Keratinocyte (primary cell): Measurements from ENCODE around the gene SCAP. TPM values are rescaled to one million over a fixed set of nuclear protein-coding genes. Genes with fewer than 3 reads are reported as not detected.

ENCODE experiments used
- DNase-seq: peaks from one replicate; pipeline ENCODE4 v3.0.0-alpha.2; 2011; ENCODE audit warnings: low read depth, missing footprints, low spot score
- FAIRE-seq: peaks from 2 replicates; lab custom pipeline; 2011; peaks lifted over from hg19 to GRCh38; lab: Jason Lieb, UNC
- H2AFZ ChIP-seq: 2 replicates; pipeline ENCODE4 v1.6.0; 2012; ENCODE audit warnings: low read length, control low read depth, inconsistent platforms; ENCODE audit not compliant: control insufficient read depth
- H3K27ac ChIP-seq: 2 replicates; pipeline ENCODE4 v1.5.1; 2011; ENCODE audit warnings: low read length; ENCODE audit not compliant: control insufficient read depth, insufficient read depth
- H3K27me3 ChIP-seq: 3 replicates; pipeline ENCODE4 v1.6.0; 2011; ENCODE audit warnings: low read length; ENCODE audit not compliant: control insufficient read depth, insufficient read depth; ENCODE audit errors: extremely low read depth
- H3K36me3 ChIP-seq, 2 experiments: 2 replicates in 1 of 2; 3 replicates in 1 of 2; pipeline ENCODE4 v1.5.1; 2011; ENCODE audit warnings: low read length in 2 of 2, mild to moderate bottlenecking in 1 of 2; ENCODE audit not compliant: control insufficient read depth in 2 of 2, insufficient read depth in 2 of 2; ENCODE audit errors: extremely low read depth in 1 of 2
- H3K4me1 ChIP-seq: 3 replicates; pipeline ENCODE4 v1.5.1; 2011; ENCODE audit warnings: low read length; ENCODE audit not compliant: control insufficient read depth, insufficient read depth; ENCODE audit errors: extremely low read depth
- H3K4me2 ChIP-seq: 3 replicates; pipeline ENCODE4 v1.6.0; 2011; ENCODE audit warnings: low read depth, low read length; ENCODE audit not compliant: control insufficient read depth, insufficient read depth; ENCODE audit errors: extremely low read depth
- H3K4me3 ChIP-seq, 3 experiments: fragments of 200-600 bp in 1 of 3; sonication (generic) in 1 of 3; 2 replicates in 2 of 3; 3 replicates in 1 of 3; pipeline ENCODE4 v1.5.1; 2011 to 2016; ENCODE audit warnings: low read length in 3 of 3, mild to moderate bottlenecking in 3 of 3, control low read depth in 2 of 3, inconsistent platforms in 1 of 3, low read depth in 1 of 3, mixed read lengths in 1 of 3, mixed run types in 1 of 3, moderate library complexity in 1 of 3; ENCODE audit not compliant: control insufficient read depth in 2 of 3, insufficient read depth in 2 of 3; ENCODE audit errors: extremely low read depth in 1 of 3
- H3K79me2 ChIP-seq: 2 replicates; pipeline ENCODE4 v1.6.0; 2012; ENCODE audit warnings: low read length; ENCODE audit not compliant: control insufficient read depth, insufficient read depth
- H3K9ac ChIP-seq: 3 replicates; pipeline ENCODE4 v1.6.0; 2011; ENCODE audit warnings: low read length; ENCODE audit not compliant: control insufficient read depth, insufficient read depth; ENCODE audit errors: extremely low read depth
- H3K9me1 ChIP-seq: 3 replicates; pipeline ENCODE4 v1.6.0; 2011; ENCODE audit warnings: low read length; ENCODE audit not compliant: control insufficient read depth, insufficient read depth; ENCODE audit errors: extremely low read depth
- H3K9me3 ChIP-seq: 2 replicates; pipeline ENCODE4 v1.5.1; 2012; ENCODE audit warnings: low read depth, low read length; ENCODE audit not compliant: control insufficient read depth
- H4K20me1 ChIP-seq: 3 replicates; pipeline ENCODE4 v1.6.0; 2011; ENCODE audit warnings: low read length; ENCODE audit not compliant: control insufficient read depth, insufficient read depth; ENCODE audit errors: extremely low read depth
- EZH2 ChIP-seq: IDR thresholded peaks from one replicate; pipeline ENCODE4 v1.6.1; 2012; ENCODE audit warnings: inconsistent platforms, mild to moderate bottlenecking, low read length, moderate library complexity
- dilution Hi-C: fragments of 300-500 bp; cut with MboI; formaldehyde crosslinking; loops from one replicate; pipeline ENCODE4 v1.7.0; 2020; ENCODE audit warnings: low sequenced_read_pairs; ENCODE audit not compliant: extremely low pct_ligation_motif_present
- polyA plus RNA-seq, 5 experiments: library from polyadenylated mRNA; depleted of rRNA in 3 of 5; stranded (reverse) in 3 of 5; stranded (forward) in 1 of 5; unstranded in 1 of 5; fragments of >200 nt; gene quantifications; 1 replicate in 1 of 5; 2 replicates in 3 of 5; 3 replicates in 1 of 5; pipeline versions ENCODE4 v1.2.1 to v1.2.3, GENCODE V29; 2011 to 2012; ENCODE audit warnings: missing spikeins in 2 of 5, low read depth in 1 of 5, low replicate concordance in 1 of 5
- TF ChIP-seq, protein P1 (sequence below), 3 experiments: IDR thresholded peaks in 1 of 3; conservative IDR thresholded peaks in 1 of 3; optimal IDR thresholded peaks in 1 of 3; 2 replicates in 2 of 3; 3 replicates in 1 of 3; pipeline versions ENCODE3 to v1.5.1; 2011; ENCODE audit warnings: low read length in 3 of 3, mild to moderate bottlenecking in 3 of 3, moderate library complexity in 2 of 3, control low read depth in 1 of 3, inconsistent platforms in 1 of 3; ENCODE audit not compliant: insufficient read depth in 2 of 3; ENCODE audit errors: extremely low read depth in 1 of 3

The SCAP gene
- polyA plus RNA-seq, 1 donor (not counting 4 experiments of a cell fraction or from before 2014, with no cell fraction given): 17.7 TPM

DNA sequence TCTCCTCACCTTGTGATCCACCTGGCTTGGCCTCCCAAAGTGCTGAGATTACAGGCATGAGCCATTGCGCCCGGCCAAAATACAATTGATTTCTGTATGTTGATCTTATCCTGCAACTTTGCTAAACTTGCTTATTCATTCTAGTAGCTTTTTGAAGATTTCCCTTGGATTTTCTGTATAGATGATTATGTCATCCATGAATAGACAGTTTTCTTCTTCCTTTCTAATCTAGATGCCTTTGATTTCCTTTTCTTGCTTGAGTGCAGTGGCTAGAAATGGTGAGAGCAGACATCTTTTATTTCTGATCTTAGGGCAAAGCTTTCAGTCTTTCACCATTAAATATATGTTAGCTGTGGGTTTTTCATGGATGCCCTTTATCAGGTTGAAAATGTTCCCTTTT lies 42.2 kb upstream of the SCAP start:
- Histone ChIP-seq H3K36me3 (no peaks in the 10 kb centered on the region), H3K4me2 (no peak overlapping the region), H3K27me3 (no peaks in the 10 kb centered on the region), H2AFZ (no peak overlapping the region), H3K9ac (no peak overlapping the region), H3K4me3 (no peak overlapping the region), H3K79me2 (no peaks in the 10 kb centered on the region), H3K4me1 (peaks cover 4% of the 10 kb centered on the region), H3K9me3 (no peaks in the 10 kb centered on the region), H3K27ac (no peak overlapping the region), H3K9me1 (no peaks in the 10 kb centered on the region), H4K20me1 (no peaks in the 10 kb centered on the region)
- DNase-seq (no peak), FAIRE-seq (no peak)
- TF ChIP-seq, protein P1, sequence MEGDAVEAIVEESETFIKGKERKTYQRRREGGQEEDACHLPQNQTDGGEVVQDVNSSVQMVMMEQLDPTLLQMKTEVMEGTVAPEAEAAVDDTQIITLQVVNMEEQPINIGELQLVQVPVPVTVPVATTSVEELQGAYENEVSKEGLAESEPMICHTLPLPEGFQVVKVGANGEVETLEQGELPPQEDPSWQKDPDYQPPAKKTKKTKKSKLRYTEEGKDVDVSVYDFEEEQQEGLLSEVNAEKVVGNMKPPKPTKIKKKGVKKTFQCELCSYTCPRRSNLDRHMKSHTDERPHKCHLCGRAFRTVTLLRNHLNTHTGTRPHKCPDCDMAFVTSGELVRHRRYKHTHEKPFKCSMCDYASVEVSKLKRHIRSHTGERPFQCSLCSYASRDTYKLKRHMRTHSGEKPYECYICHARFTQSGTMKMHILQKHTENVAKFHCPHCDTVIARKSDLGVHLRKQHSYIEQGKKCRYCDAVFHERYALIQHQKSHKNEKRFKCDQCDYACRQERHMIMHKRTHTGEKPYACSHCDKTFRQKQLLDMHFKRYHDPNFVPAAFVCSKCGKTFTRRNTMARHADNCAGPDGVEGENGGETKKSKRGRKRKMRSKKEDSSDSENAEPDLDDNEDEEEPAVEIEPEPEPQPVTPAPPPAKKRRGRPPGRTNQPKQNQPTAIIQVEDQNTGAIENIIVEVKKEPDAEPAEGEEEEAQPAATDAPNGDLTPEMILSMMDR (optimal IDR thresholded peaks at IDR 0.05 in 1 of 3, IDR thresholded peaks at IDR 0.05 in 1 of 3, conservative IDR thresholded peaks at IDR 0.05 in 1 of 3; ENCODE audit: extremely low read depth in 1 of 3, insufficient read depth in 2 of 3, low read length in 3 of 3): no peak
- TF ChIP-seq EZH2: no peak
- dilution Hi-C loops: no loop called here

DNA sequence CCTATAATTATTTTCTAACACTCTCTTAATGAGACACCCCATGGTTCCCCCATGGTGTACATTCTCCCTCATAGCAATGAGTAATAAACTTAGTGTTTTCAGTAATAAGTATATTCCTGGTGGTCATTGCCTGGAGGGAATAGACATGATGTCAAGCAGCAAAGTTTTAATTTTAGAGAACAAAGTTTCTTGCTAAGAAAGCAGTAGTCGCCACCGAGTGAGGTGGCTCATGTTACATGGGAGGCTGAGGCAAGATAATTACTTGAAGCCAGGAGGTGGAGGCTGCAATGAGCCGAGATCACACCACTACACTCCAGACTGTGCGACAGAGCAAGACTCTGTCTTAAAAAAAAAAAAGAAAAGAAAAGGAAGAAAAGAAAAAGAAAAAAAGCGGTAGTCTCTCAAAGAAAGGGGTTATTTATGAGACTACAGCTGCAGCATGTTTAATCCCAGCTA lies 40.2 kb upstream of the SCAP start:
- Histone ChIP-seq H2AFZ (no peak overlapping the region), H3K4me2 (no peak overlapping the region), H3K9me1 (no peaks in the 10 kb centered on the region), H3K9me3 (no peaks in the 10 kb centered on the region), H4K20me1 (no peaks in the 10 kb centered on the region), H3K27me3 (no peaks in the 10 kb centered on the region), H3K79me2 (peaks cover 15% of the 10 kb centered on the region), H3K27ac (no peak overlapping the region), H3K36me3 (no peaks in the 10 kb centered on the region), H3K4me3 (no peak overlapping the region), H3K4me1 (peaks cover 7% of the 10 kb centered on the region), H3K9ac (no peak overlapping the region)
- FAIRE-seq (no peak), DNase-seq (no peak)
- TF ChIP-seq, protein P1 (optimal IDR thresholded peaks at IDR 0.05 in 1 of 3, IDR thresholded peaks at IDR 0.05 in 1 of 3, conservative IDR thresholded peaks at IDR 0.05 in 1 of 3; ENCODE audit: extremely low read depth in 1 of 3, insufficient read depth in 2 of 3, low read length in 3 of 3): no peak
- TF ChIP-seq EZH2: no peak
- dilution Hi-C loops: no loop called here
